DND-41 (cell line): ENCODE measurements around the gene SIT1.
"Not testable (repeated sequence)": the region's sequence is repeated elsewhere in the genome, so short reads cannot be mapped to it uniquely, and the experiment has no call there.

Experiments used
- ATAC-seq: fragments of 200-7000 bp; cut with Tn5 transposase; 3 replicates; pipeline ENCODE4 v1.9.1; 2021; ENCODE audit warnings: low read depth; ENCODE audit not compliant: insufficient read depth
- DNase-seq: peaks from one replicate; pipeline ENCODE4 v3.0.0-alpha.2; 2020
- H2AFZ ChIP-seq: 2 replicates; pipeline ENCODE4 v1.6.0; 2012; ENCODE audit warnings: low read depth, low read length
- H3K27ac ChIP-seq: 2 replicates; pipeline ENCODE4 v1.5.1; 2012; ENCODE audit warnings: low read length, inconsistent platforms
- H3K27me3 ChIP-seq: fragments of 200-600 bp; sonication (generic); 2 replicates; pipeline ENCODE4 v1.6.0; 2012; ENCODE audit warnings: low read length, mild to moderate bottlenecking, inconsistent platforms; ENCODE audit not compliant: insufficient read depth, poor library complexity
- H3K36me3 ChIP-seq: 2 replicates; pipeline ENCODE4 v1.5.1; 2012; ENCODE audit warnings: low read length, inconsistent platforms; ENCODE audit not compliant: insufficient read depth
- H3K4me1 ChIP-seq: 2 replicates; pipeline ENCODE4 v1.5.1; 2012; ENCODE audit warnings: mild to moderate bottlenecking, low read length; ENCODE audit not compliant: insufficient read depth
- H3K4me2 ChIP-seq: 2 replicates; pipeline ENCODE4 v1.6.0; 2012; ENCODE audit warnings: mild to moderate bottlenecking, moderate library complexity, low read length, inconsistent platforms; ENCODE audit not compliant: insufficient read depth
- H3K4me3 ChIP-seq, 2 experiments: fragments of 200-600 bp in 1 of 2; shearing (Covaris generic) in 1 of 2; 2 replicates each; pipeline ENCODE4 v1.5.1; 2012 to 2016; ENCODE audit warnings: inconsistent platforms in 2 of 2, low read length in 2 of 2, mild to moderate bottlenecking in 2 of 2, low read depth in 1 of 2, moderate library complexity in 1 of 2
- H3K79me2 ChIP-seq: 2 replicates; pipeline ENCODE4 v1.6.0; 2012; ENCODE audit warnings: low read length, inconsistent platforms; ENCODE audit not compliant: insufficient read depth
- H3K9ac ChIP-seq: 2 replicates; pipeline ENCODE4 v1.6.0; 2012; ENCODE audit warnings: low read depth, mild to moderate bottlenecking, inconsistent platforms, low read length, moderate library complexity
- H3K9me3 ChIP-seq: 2 replicates; pipeline ENCODE4 v1.5.1; 2012; ENCODE audit warnings: low read length, moderate library complexity, mild to moderate bottlenecking, inconsistent platforms; ENCODE audit not compliant: insufficient read depth, severe bottlenecking
- H4K20me1 ChIP-seq: 2 replicates; pipeline ENCODE4 v1.6.0; 2012; ENCODE audit warnings: low read length; ENCODE audit not compliant: insufficient read depth
- CTCF ChIP-seq: IDR thresholded peaks from 2 replicates; pipeline ENCODE4 v1.5.1; 2012; ENCODE audit warnings: borderline replicate concordance, low read length, moderate library complexity, mild to moderate bottlenecking; ENCODE audit not compliant: poor library complexity, severe bottlenecking; ENCODE audit errors: extremely low read depth
- EZH2 ChIP-seq: IDR thresholded peaks from 3 replicates; pipeline ENCODE4 v1.6.1; 2012; ENCODE audit warnings: borderline replicate concordance, low read depth, mild to moderate bottlenecking, moderate library complexity, low read length, inconsistent platforms; ENCODE audit not compliant: severe bottlenecking

The SIT1 gene

GRCh38 chr9:35616681-35617459, 33.9 kb downstream of the SIT1 start:
- peak overlapping the region; percentile 70 for H3K9ac ChIP-seq
- H3K36me3 ChIP-seq = peaks cover 5% of the 10 kb centered on the region; the same call in 1 of the 2 replicates
- no peak for ATAC-seq
- no peak for DNase-seq
- peak overlapping the region; percentile 71 for H3K4me2 ChIP-seq
- H2AFZ ChIP-seq = no peak overlapping the region
- peaks cover 71% of the 10 kb centered on the region for H3K4me1 ChIP-seq
- peak overlapping the region; percentile 99 for H3K27ac ChIP-seq
- H3K27me3 ChIP-seq = no peaks in the 10 kb centered on the region
- peaks cover 19% of the 10 kb centered on the region for H3K79me2 ChIP-seq
- no peaks in the 10 kb centered on the region for H4K20me1 ChIP-seq
- no peaks in the 10 kb centered on the region for H3K9me3 ChIP-seq
- TF ChIP-seq EZH2 (no peak), CTCF (no peak)
- no peak overlapping the region for H3K4me3 ChIP-seq

GRCh38 chr9:35615981-35616680, 34.6 kb downstream of the SIT1 start:
- Histone ChIP-seq H3K27me3 (no peaks in the 10 kb centered on the region), H2AFZ (no peak overlapping the region), H3K4me1 (peaks cover 64% of the 10 kb centered on the region), H3K4me2 (peak overlapping the region; percentile 71), H3K79me2 (peaks cover 19% of the 10 kb centered on the region), H3K27ac (peak overlapping the region; percentile 99), H3K4me3 (peak overlapping the region in 1 of 2 experiments; percentile 27; a peak in 1 of 4 replicates), H4K20me1 (no peaks in the 10 kb centered on the region), H3K9ac (peak overlapping the region; percentile 70), H3K36me3 (peaks cover 5% of the 10 kb centered on the region; the same call in 1 of the 2 replicates), H3K9me3 (no peaks in the 10 kb centered on the region)
- peak; percentile 56 for DNase-seq
- no peak for ATAC-seq
- TF ChIP-seq EZH2 = no peak
- TF ChIP-seq CTCF = no peak

DNA sequence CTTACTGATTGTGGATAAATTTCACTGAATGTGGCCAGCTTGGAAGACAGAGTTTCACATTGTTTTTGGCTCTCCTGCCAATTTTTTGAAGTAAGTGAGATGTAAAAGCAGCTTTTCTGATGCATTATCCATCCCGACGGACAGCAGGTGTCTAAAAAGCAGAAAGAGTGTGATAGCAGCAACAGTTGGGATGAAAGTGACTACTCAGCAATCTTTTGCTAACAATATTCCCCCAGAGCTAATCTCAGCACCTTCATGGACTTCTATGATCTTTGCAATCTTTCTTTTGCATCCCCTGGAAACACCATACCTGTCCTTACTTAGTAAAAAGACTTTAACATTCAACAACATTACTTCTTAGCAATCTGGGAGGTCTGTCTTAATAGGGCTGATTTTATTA, 37.9 kb downstream of the SIT1 start:
- ATAC-seq = no peak
- Histone ChIP-seq H3K27me3 (no peaks in the 10 kb centered on the region), H3K9ac (no peak overlapping the region), H4K20me1 (no peaks in the 10 kb centered on the region; the same call in none of the 2 replicates), H3K9me3 (no peaks in the 10 kb centered on the region), H3K36me3 (peaks cover 34% of the 10 kb centered on the region), H3K4me2 (no peak overlapping the region), H3K4me3 (no peak overlapping the region), H3K4me1 (peaks cover 37% of the 10 kb centered on the region), H2AFZ (no peak overlapping the region), H3K79me2 (peaks cover 23% of the 10 kb centered on the region), H3K27ac (no peak overlapping the region; the same call in 1 of the 2 replicates)
- TF ChIP-seq EZH2 (no peak), CTCF (no peak)
- DNase-seq = no peak

GRCh38 chr9:35612066-35612465, 38.7 kb downstream of the SIT1 start:
- H2AFZ ChIP-seq, H4K20me1 ChIP-seq, H3K4me3 ChIP-seq, H3K27me3 ChIP-seq, ATAC-seq, H3K27ac ChIP-seq, H3K9ac ChIP-seq, H3K4me2 ChIP-seq, H3K9me3 ChIP-seq, DNase-seq: not testable (repeated sequence)
- peaks cover 23% of the 10 kb centered on the region for H3K79me2 ChIP-seq
- peaks cover 37% of the 10 kb centered on the region for H3K4me1 ChIP-seq
- peaks cover 42% of the 10 kb centered on the region for H3K36me3 ChIP-seq
